ENCODE data around the gene RGSL1. TPM values are rescaled to one million over a fixed set of nuclear protein-coding genes. Genes with fewer than 3 reads are reported as not detected.
A peak's percentile ranks its signal among the peaks of the same experiment; 100 is the strongest.

Gene RGSL1
- total and polyA plus RNA-seq, 9 of the 15 experiments (the other 6 are each of a cell fraction or from before 2014, with no cell fraction given) = 0.03 TPM; not detected in 8

- TF ChIP-seq UBTF (IDR thresholded peaks at IDR 0.05; ENCODE audit: borderline replicate concordance in 1 of 2, low read depth in 2 of 2, low read length in 2 of 2) (0 out of 4 replicates have a peak, but pooled peaks of 1 of the 2 experiments have one; percentile 22), BACH1 (tag; IDR thresholded peaks at IDR 0.05) (peak; percentile 31; the same call in 1 of the 2 replicates), NR2C2 (CRISPR knock-in tag; IDR thresholded peaks at IDR 0.05) (no peak), NR2C2 (tag; IDR thresholded peaks at IDR 0.05) (peak; percentile 84), STAT5A (IDR thresholded peaks at IDR 0.05; ENCODE audit: borderline replicate concordance, low read length) (peak; percentile 32; the same call in 1 of the 2 replicates), SMAD4 (CRISPR knock-in tag; conservative IDR thresholded peaks at IDR 0.05) (0 out of 2 replicates have a peak, but pooled peaks have one; percentile 15), RBM15 (IDR thresholded peaks at IDR 0.05; ENCODE audit: insufficient read depth, low read length) (no peak), CTBP1 (IDR thresholded peaks at IDR 0.05; ENCODE audit: borderline replicate concordance) (peak; percentile 80; the same call in 1 of the 2 replicates), TEAD1 (CRISPR knock-in tag; IDR thresholded peaks at IDR 0.05) (no peak), SOX6 (IDR thresholded peaks at IDR 0.05) (peak; percentile 91), ETV5 (CRISPR knock-in tag; IDR thresholded peaks at IDR 0.05; ENCODE audit: low read depth) (0 out of 2 replicates have a peak, but pooled peaks have one; percentile 66), NFE2 (IDR thresholded peaks at IDR 0.05; ENCODE audit: low read depth) (peak; percentile 97), ZBTB40 (IDR thresholded peaks at IDR 0.05) (peak; percentile 62), ZBTB40 (CRISPR knock-in tag; IDR thresholded peaks at IDR 0.05) (no peak), ZNF316 (IDR thresholded peaks at IDR 0.05) (peak; percentile 94), ZNF644 (tag; IDR thresholded peaks at IDR 0.05; ENCODE audit: low read depth) (no peak), CREM (IDR thresholded peaks at IDR 0.05; ENCODE audit: low read depth) (peak; percentile 58), TBP (optimal IDR thresholded peaks at IDR 0.05; ENCODE audit: low read depth, low read length) (peak; percentile 46), MYBL2 (IDR thresholded peaks at IDR 0.05; ENCODE audit: low read depth) (no peak), MYBL2 (CRISPR knock-in tag; IDR thresholded peaks at IDR 0.05; ENCODE audit: borderline replicate concordance) (no peak)
Measured at GRCh38 chr1:182586380-182586779, 136.4 kb downstream of the RGSL1 start (continued).
